ENCODE results near the gene SDHAF3.

Gene SDHAF3

GRCh38 chr7:97218767-97219166, 101.3 kb downstream of the SDHAF3 start:
- Histone ChIP-seq H3K27ac (ENCODE audit: low read depth, low read length) (no peak overlapping the region), H3K4me1 (ENCODE audit: control insufficient read depth, low read length) (no peaks in the 10 kb centered on the region), H3K4me3 (ENCODE audit: low read length) (no peak overlapping the region), H3K79me2 (ENCODE audit: control insufficient read depth, low read length) (no peaks in the 10 kb centered on the region), H4K20me1 (ENCODE audit: control insufficient read depth, insufficient read depth, low read depth, low read length) (no peaks in the 10 kb centered on the region), H3K27me3 (ENCODE audit: control insufficient read depth, low read length) (no peaks in the 10 kb centered on the region), H3K36me3 (ENCODE audit: control insufficient read depth, low read length) (no peaks in the 10 kb centered on the region), H3K9me2 (replicated peaks; ENCODE audit: control insufficient read depth, low read length) (no peaks in the 10 kb centered on the region), H3F3A (ENCODE audit: control insufficient read depth, insufficient read depth) (no peaks in the 10 kb centered on the region), H3K4me2 (ENCODE audit: low read length) (no peak overlapping the region), H3K9me3 (ENCODE audit: control insufficient read depth, insufficient read depth, low read length) (no peaks in the 10 kb centered on the region)
- TF ChIP-seq EZH2phosphoT487 (IDR thresholded peaks at IDR 0.05; ENCODE audit: borderline replicate concordance, low read length) (no peak), CTCF (IDR thresholded peaks at IDR 0.05; ENCODE audit: low read depth, low read length, poor library complexity, severe bottlenecking) (no peak)

GRCh38 chr7:97219237-97219636, 101.7 kb downstream of the SDHAF3 start:
- Histone ChIP-seq H3K9me2 (replicated peaks; ENCODE audit: control insufficient read depth, low read length) (no peaks in the 10 kb centered on the region), H3K4me1 (ENCODE audit: control insufficient read depth, low read length) (no peaks in the 10 kb centered on the region), H3K27me3 (ENCODE audit: control insufficient read depth, low read length) (no peaks in the 10 kb centered on the region), H3F3A (ENCODE audit: control insufficient read depth, insufficient read depth) (no peaks in the 10 kb centered on the region), H3K4me2 (ENCODE audit: low read length) (no peak overlapping the region), H3K79me2 (ENCODE audit: control insufficient read depth, low read length) (no peaks in the 10 kb centered on the region), H3K27ac (ENCODE audit: low read depth, low read length) (no peak overlapping the region), H4K20me1 (ENCODE audit: control insufficient read depth, insufficient read depth, low read depth, low read length) (no peaks in the 10 kb centered on the region), H3K4me3 (ENCODE audit: low read length) (no peak overlapping the region), H3K36me3 (ENCODE audit: control insufficient read depth, low read length) (no peaks in the 10 kb centered on the region), H3K9me3 (ENCODE audit: control insufficient read depth, insufficient read depth, low read length) (no peaks in the 10 kb centered on the region)
- TF ChIP-seq EZH2phosphoT487 (IDR thresholded peaks at IDR 0.05; ENCODE audit: borderline replicate concordance, low read length): no peak
- TF ChIP-seq CTCF (IDR thresholded peaks at IDR 0.05; ENCODE audit: low read depth, low read length, poor library complexity, severe bottlenecking): no peak

- Histone ChIP-seq H3K36me3 (ENCODE audit: control insufficient read depth, low read length) (no peaks in the 10 kb centered on the region), H3K9me2 (replicated peaks; ENCODE audit: control insufficient read depth, low read length) (no peaks in the 10 kb centered on the region), H3K27ac (ENCODE audit: low read depth, low read length) (no peak overlapping the region), H3K4me2 (ENCODE audit: low read length) (no peak overlapping the region), H3K9me3 (ENCODE audit: control insufficient read depth, insufficient read depth, low read length) (no peaks in the 10 kb centered on the region), H3K4me3 (ENCODE audit: low read length) (no peak overlapping the region), H3K27me3 (ENCODE audit: control insufficient read depth, low read length) (no peaks in the 10 kb centered on the region), H4K20me1 (ENCODE audit: control insufficient read depth, insufficient read depth, low read depth, low read length) (no peaks in the 10 kb centered on the region), H3K79me2 (ENCODE audit: control insufficient read depth, low read length) (no peaks in the 10 kb centered on the region), H3K4me1 (ENCODE audit: control insufficient read depth, low read length) (no peaks in the 10 kb centered on the region), H3F3A (ENCODE audit: control insufficient read depth, insufficient read depth) (no peaks in the 10 kb centered on the region)
- TF ChIP-seq EZH2phosphoT487 (IDR thresholded peaks at IDR 0.05; ENCODE audit: borderline replicate concordance, low read length): no peak
- TF ChIP-seq CTCF (IDR thresholded peaks at IDR 0.05; ENCODE audit: low read depth, low read length, poor library complexity, severe bottlenecking): no peak
Measured at GRCh38 chr7:97224316-97224715, 106.8 kb downstream of the SDHAF3 start.

- TF ChIP-seq EZH2phosphoT487 (IDR thresholded peaks at IDR 0.05; ENCODE audit: borderline replicate concordance, low read length) (no peak), CTCF (IDR thresholded peaks at IDR 0.05; ENCODE audit: low read depth, low read length, poor library complexity, severe bottlenecking) (no peak)
- no peaks in the 10 kb centered on the region for H4K20me1 ChIP-seq (ENCODE audit: control insufficient read depth, insufficient read depth, low read depth, low read length)
- H3K4me3 ChIP-seq (ENCODE audit: low read length): no peak overlapping the region
- no peaks in the 10 kb centered on the region for H3K27me3 ChIP-seq (ENCODE audit: control insufficient read depth, low read length)
- no peaks in the 10 kb centered on the region for H3K9me3 ChIP-seq (ENCODE audit: control insufficient read depth, insufficient read depth, low read length)
- no peak overlapping the region for H3K4me2 ChIP-seq (ENCODE audit: low read length)
- H3K79me2 ChIP-seq (ENCODE audit: control insufficient read depth, low read length): no peaks in the 10 kb centered on the region
- H3K27ac ChIP-seq (ENCODE audit: low read depth, low read length): no peak overlapping the region
- no peaks in the 10 kb centered on the region for H3K9me2 ChIP-seq (replicated peaks; ENCODE audit: control insufficient read depth, low read length)
- H3K36me3 ChIP-seq (ENCODE audit: control insufficient read depth, low read length): no peaks in the 10 kb centered on the region
- no peaks in the 10 kb centered on the region for H3F3A ChIP-seq (ENCODE audit: control insufficient read depth, insufficient read depth)
- no peaks in the 10 kb centered on the region for H3K4me1 ChIP-seq (ENCODE audit: control insufficient read depth, low read length)
Measured at GRCh38 chr7:97226541-97226940, 109.0 kb downstream of the SDHAF3 start.
